HEK293 (cell line): Measurements from ENCODE around the gene TOMM7.
"Not testable (repeated sequence)": the region's sequence is repeated elsewhere in the genome, so short reads cannot be mapped to it uniquely, and the experiment has no call there.

Experiments
- CTCF ChIA-PET: fragments of 350-600 bp; formaldehyde crosslinking; extraction: SDS; loops from one replicate; lab custom pipeline; 2021; ENCODE audit warnings: antibody characterized with exemption; lab: Yijun Ruan, JAX
- POLR2A ChIA-PET: fragments of 300-600 bp; formaldehyde crosslinking; extraction: SDS; loops from one replicate; lab custom pipeline; 2020; ENCODE audit warnings: antibody characterized with exemption, inconsistent platforms; lab: Yijun Ruan, JAX
- H3K27ac ChIP-seq: fragments of 200-500 bp; sonication (Bioruptor generic); 2 replicates; pipeline ENCODE4 v1.5.1; 2014; ENCODE audit warnings: low read depth, low read length, control low read depth, inconsistent platforms; ENCODE audit errors: extremely low read depth
- H3K36me3 ChIP-seq, 2 experiments: fragments of 200-500 bp in 1 of 2; sonication (Bioruptor generic) in 1 of 2; 1 replicate in 1 of 2; 2 replicates in 1 of 2; pipeline ENCODE4 v1.5.1; 2014 to 2017; ENCODE audit warnings: inconsistent platforms in 2 of 2, low read length in 2 of 2; ENCODE audit not compliant: control insufficient read depth in 2 of 2, insufficient read depth in 1 of 2
- H3K4me1 ChIP-seq: fragments of 200-500 bp; sonication (Bioruptor generic); 2 replicates; pipeline ENCODE4 v1.5.1; 2014; ENCODE audit warnings: mild to moderate bottlenecking, low read length, inconsistent platforms; ENCODE audit not compliant: control insufficient read depth, insufficient read depth
- H3K4me3 ChIP-seq: 2 replicates; pipeline ENCODE4 v1.5.1; 2011; ENCODE audit warnings: low read depth, mild to moderate bottlenecking, control low read depth, low read length, moderate library complexity
- H3K9me3 ChIP-seq: fragments of 200-500 bp; sonication (Bioruptor generic); 2 replicates; pipeline ENCODE4 v1.5.1; 2014; ENCODE audit warnings: low read depth, low read length, inconsistent platforms; ENCODE audit not compliant: control insufficient read depth, insufficient read depth
- GLI4 ChIP-seq: fragments of 450-650 bp; formaldehyde crosslinking; IDR thresholded peaks from 2 replicates; pipeline ENCODE4 v1.5.1; 2016; ENCODE audit warnings: missing biosample characterization, missing genetic modification characterization
- KLF9 ChIP-seq: fragments of 450-650 bp; formaldehyde crosslinking; IDR thresholded peaks from 2 replicates; pipeline ENCODE4 v1.5.1; 2016; ENCODE audit warnings: missing biosample characterization, missing genetic modification characterization, low read depth
- PBX3 ChIP-seq: sonication (generic); formaldehyde crosslinking; IDR thresholded peaks from 2 replicates; pipeline ENCODE4 v1.8.1; 2022; ENCODE audit warnings: mild to moderate bottlenecking, moderate library complexity, missing genetic modification reagents
- PRDM6 ChIP-seq: fragments of 450-650 bp; formaldehyde crosslinking; IDR thresholded peaks from 2 replicates; pipeline ENCODE4 v1.5.1; 2017; ENCODE audit warnings: missing biosample characterization, missing genetic modification characterization
- ZBTB26 ChIP-seq: fragments of 450-650 bp; formaldehyde crosslinking; optimal IDR thresholded peaks from 2 replicates; pipeline ENCODE3; 2016; ENCODE audit warnings: missing biosample characterization, mild to moderate bottlenecking, missing genetic modification characterization
- ZIC2 ChIP-seq: fragments of 450-650 bp; formaldehyde crosslinking; IDR thresholded peaks from 2 replicates; pipeline ENCODE4 v1.5.1; 2016; ENCODE audit warnings: missing biosample characterization, missing genetic modification characterization
- ZNF169 ChIP-seq: fragments of 450-650 bp; formaldehyde crosslinking; IDR thresholded peaks from 2 replicates; pipeline ENCODE4 v1.5.1; 2016; ENCODE audit warnings: missing biosample characterization, missing genetic modification characterization
- ZNF214 ChIP-seq: fragments of 450-650 bp; formaldehyde crosslinking; IDR thresholded peaks from 2 replicates; pipeline ENCODE4 v1.5.1; 2017; ENCODE audit warnings: missing biosample characterization, mild to moderate bottlenecking, missing genetic modification characterization, borderline replicate concordance
- ZNF248 ChIP-seq: fragments of 450-650 bp; formaldehyde crosslinking; IDR thresholded peaks from 2 replicates; pipeline ENCODE4 v1.5.1; 2017; ENCODE audit warnings: missing biosample characterization, missing genetic modification characterization
- ZNF398 ChIP-seq: fragments of 450-650 bp; formaldehyde crosslinking; IDR thresholded peaks from 2 replicates; pipeline ENCODE4 v1.5.1; 2017; ENCODE audit warnings: missing biosample characterization, missing genetic modification characterization
- ZNF664 ChIP-seq: fragments of 450-650 bp; formaldehyde crosslinking; IDR thresholded peaks from 2 replicates; pipeline ENCODE4 v1.5.1; 2016; ENCODE audit warnings: missing biosample characterization, missing genetic modification characterization

TOMM7 gene

GRCh38 chr7:22791204-22792158, 31.2 kb downstream of the TOMM7 start (continued):
- TF ChIP-seq ZBTB26 (tag by site-specific recombination): no peak
- no peak for TF ChIP-seq ZNF248 (tag by site-specific recombination)
- TF ChIP-seq PRDM6 (tag by site-specific recombination): no peak
- no peak for TF ChIP-seq ZNF398 (tag by site-specific recombination)
- TF ChIP-seq, all 188 proteins: peak for 0

- POLR2A ChIA-PET, H3K27ac ChIP-seq, CTCF ChIA-PET, H3K9me3 ChIP-seq, H3K4me3 ChIP-seq, H3K36me3 ChIP-seq, H3K4me1 ChIP-seq: not testable (repeated sequence)
Observed at GRCh38 chr7:22790640-22791039, 32.0 kb downstream of the TOMM7 start.

- Histone ChIP-seq H3K4me1 (0 out of 2 replicates have a peak, but pooled peaks cover 3% of the 10 kb centered on the region), H3K36me3 (no peaks in the 10 kb centered on the region)
- CTCF ChIA-PET: interaction anchor here (0.6 to 1.1 kb wide), 2 partner anchors 233 to 267 kb away, joined by 3 to 5 read pairs; no protein-coding TSS in a partner anchor
Observed at GRCh38 chr7:22787951-22788350, 34.7 kb downstream of the TOMM7 start.

GRCh38 chr7:22786290-22786932, 36.2 kb downstream of the TOMM7 start:
- no peaks in the 10 kb centered on the region for H3K36me3 ChIP-seq
- ChIA-PET POLR2A (no interaction called here), CTCF (interaction anchor here (0.6 to 0.8 kb wide), 2 partner anchors 161 to 209 kb away, joined by 3 read pairs; no protein-coding TSS in a partner anchor)
- no peak for TF ChIP-seq ZNF169 (tag by site-specific recombination)
- TF ChIP-seq ZIC2 (tag by site-specific recombination): peak; percentile 32
- TF ChIP-seq, all 188 proteins: peak for 1
- Histone ChIP-seq H3K4me3 (no peak overlapping the region), H3K9me3 (no peaks in the 10 kb centered on the region), H3K27ac (no peak overlapping the region), H3K4me1 (0 out of 2 replicates have a peak, but pooled peaks cover 3% of the 10 kb centered on the region)

More at GRCh38 chr7:22787951-22788350, 34.7 kb downstream of the TOMM7 start:
- POLR2A ChIA-PET: no interaction called here
- Histone ChIP-seq H3K9me3 (no peaks in the 10 kb centered on the region), H3K27ac (no peak overlapping the region), H3K4me3 (no peak overlapping the region)
- TF ChIP-seq KLF9 (tag by site-specific recombination) (no peak), GLI4 (tag by site-specific recombination) (no peak), ZNF664 (tag by site-specific recombination) (no peak), ZNF214 (tag by site-specific recombination) (no peak), PBX3 (CRISPR knock-in tag) (no peak)
